SK-N-SH (cell line): ENCODE results near the gene SH3GLB1. TPM values are rescaled to one million over a fixed set of nuclear protein-coding genes. Genes with fewer than 3 reads are reported as not detected.

Experiments
- FOSL2 ChIP-seq: IDR thresholded peaks from 2 replicates; pipeline ENCODE4 v1.4.0; 2012; ENCODE audit warnings: low read depth, mild to moderate bottlenecking, moderate library complexity, borderline replicate concordance
- NFIC ChIP-seq: IDR thresholded peaks from 2 replicates; pipeline ENCODE4 v1.4.0; 2012; ENCODE audit warnings: borderline replicate concordance
- polyA plus RNA-seq, 3 experiments: library from polyadenylated mRNA; depleted of rRNA; stranded (reverse); fragments of >200 nt; gene quantifications; 2 replicates each; pipeline ENCODE4 v1.2.3, GENCODE V29; 2012

Gene SH3GLB1
- polyA plus RNA-seq, 1 of the 3 experiments (the other 2 are of a cell fraction): 13.2 TPM

DNA sequence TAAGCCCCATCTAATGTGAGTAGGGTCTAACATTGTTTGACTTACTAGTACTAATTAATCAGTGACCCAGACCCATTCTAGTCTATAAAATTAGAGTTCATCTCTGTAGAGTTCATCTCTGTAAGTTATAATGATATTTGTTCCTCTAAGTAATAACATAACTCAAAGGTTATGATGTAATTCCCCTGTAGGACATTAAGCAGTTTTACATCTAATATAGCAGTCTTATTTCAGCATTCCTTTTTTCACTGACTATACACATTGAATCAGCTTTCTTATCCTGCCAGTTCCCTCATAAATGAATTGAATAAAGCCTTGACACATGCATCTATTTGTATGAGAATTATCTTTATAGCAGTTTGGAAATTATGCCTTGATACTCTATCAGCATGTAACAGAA, 90.9 kb downstream of the SH3GLB1 start (continued):
- TF ChIP-seq FOSL2: no peak
- no peak for TF ChIP-seq NFIC

Other genes with a start within 250 kb of the SH3GLB1 start
- not detected in 2 replicates for gene CLCA1, start 235.6 kb upstream of the SH3GLB1 start, polyA plus RNA-seq (2012; rRNA removed)
- gene CLCA4, start 157.5 kb upstream of the SH3GLB1 start, polyA plus RNA-seq (2012; rRNA removed): not detected in 2 replicates
- gene SELENOF, start 209.6 kb downstream of the SH3GLB1 start, polyA plus RNA-seq (2012; rRNA removed): 155 and 188 TPM in 2 replicates
- gene HS2ST1, start 210.1 kb downstream of the SH3GLB1 start, polyA plus RNA-seq (2012; rRNA removed): 16.6 and 21.8 TPM in 2 replicates